Measurements from ENCODE around the gene ITGA8.
"Not testable (repeated sequence)": the region's sequence is repeated elsewhere in the genome, so short reads cannot be mapped to it uniquely, and the experiment has no call there.

The ITGA8 gene

DNA sequence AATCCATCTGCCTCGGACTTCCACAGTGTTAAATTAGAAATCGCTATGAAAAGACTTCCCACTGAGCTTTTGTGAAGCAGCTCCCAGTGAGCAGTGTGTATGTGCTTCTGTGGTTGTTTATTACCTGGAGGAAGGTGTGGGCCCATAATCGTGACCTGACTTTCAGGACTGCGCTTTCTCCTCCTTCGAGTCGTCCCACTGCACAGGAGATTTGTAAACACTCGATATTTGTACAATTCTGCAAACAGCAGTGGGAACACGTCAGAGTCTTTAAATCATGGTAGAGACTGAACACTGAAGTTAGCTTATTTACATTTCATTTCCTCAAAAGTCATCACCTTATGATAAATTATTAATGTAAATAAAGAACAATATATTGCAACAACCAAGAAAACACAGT lies 171.4 kb downstream of the ITGA8 start:
- no peak for DNase-seq (ENCODE audit: low spot score)

DNA sequence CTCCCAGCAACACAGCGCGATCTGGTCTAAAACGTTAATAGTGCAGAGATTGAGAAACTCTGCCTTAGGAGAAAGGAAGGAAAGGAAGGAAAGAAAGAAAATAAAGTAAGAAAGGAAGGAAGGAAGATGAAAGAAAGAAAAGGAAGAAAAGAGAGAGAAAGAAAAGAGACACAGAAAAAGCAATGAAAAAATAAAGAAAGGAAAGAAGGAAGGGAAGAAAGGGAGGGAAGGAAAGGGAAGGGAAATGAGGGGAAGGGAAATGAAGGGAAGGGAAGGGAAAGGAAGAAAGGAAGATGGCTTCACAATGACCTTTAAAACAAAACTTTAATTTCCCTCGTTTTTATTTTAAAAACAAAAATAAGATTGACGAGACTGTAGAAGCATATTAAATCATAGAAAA lies 173.1 kb downstream of the ITGA8 start:
- DNase-seq (ENCODE audit: low spot score) = no peak

DNA sequence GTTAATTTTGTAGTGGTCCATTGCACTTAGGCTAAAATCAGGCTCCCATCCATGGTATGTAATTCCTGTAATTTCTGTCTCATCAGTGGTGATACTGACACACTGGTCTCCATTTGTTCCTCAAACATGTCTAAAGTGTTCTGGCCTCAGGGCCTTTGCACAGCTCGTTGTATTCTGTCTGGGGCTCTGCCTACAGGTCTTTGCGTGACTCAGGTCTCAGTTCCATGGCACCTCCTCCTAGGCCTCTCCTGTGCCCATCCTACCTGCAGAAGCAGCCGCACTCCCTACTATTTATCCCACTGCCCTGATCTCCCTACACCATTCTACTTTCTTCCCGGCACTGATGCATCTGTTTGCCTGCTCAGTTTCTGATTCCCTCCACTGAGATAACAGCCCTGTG lies 173.8 kb downstream of the ITGA8 start:
- no peak for DNase-seq (ENCODE audit: low spot score)

DNA sequence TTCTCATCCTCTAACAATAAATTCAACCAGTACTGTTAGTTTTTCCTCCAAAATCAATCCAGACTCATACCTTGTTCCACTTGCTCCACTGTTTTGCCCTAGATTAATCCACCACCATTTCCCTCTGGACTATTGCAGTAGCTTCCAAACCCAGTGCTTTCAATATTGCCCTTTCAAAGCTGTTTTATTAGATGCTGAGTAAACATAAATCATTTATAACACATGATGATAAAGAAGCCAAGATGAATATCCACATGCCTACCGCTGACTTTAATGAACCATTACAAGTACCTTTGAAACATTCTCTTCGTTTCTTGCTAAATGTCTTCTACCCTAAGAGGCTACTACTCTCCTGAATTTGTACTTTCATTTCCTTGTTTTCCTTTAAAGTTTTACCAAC lies 174.5 kb downstream of the ITGA8 start:
- DNase-seq (ENCODE audit: low spot score) = no peak

DNA sequence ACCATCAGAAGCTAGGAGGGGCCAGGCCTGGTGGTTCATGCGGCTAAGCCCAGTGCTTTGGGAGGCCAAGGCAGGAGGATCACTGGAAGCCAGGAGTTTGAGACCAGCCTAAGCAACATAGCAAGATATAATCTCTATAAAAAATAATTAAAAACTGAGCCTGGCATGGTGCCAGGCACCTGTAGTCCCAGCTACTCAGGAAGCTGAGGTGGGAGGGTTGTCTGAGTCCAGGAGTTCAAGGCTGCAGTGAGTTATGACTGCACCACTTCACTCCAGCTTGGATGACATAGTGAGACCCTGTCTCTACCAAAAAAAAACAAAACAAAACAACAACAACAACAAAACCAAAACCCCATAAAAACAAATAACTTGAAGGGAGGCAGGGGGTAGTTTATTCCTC lies 175.7 kb downstream of the ITGA8 start:
- DNase-seq (ENCODE audit: low spot score) = no peak

DNA sequence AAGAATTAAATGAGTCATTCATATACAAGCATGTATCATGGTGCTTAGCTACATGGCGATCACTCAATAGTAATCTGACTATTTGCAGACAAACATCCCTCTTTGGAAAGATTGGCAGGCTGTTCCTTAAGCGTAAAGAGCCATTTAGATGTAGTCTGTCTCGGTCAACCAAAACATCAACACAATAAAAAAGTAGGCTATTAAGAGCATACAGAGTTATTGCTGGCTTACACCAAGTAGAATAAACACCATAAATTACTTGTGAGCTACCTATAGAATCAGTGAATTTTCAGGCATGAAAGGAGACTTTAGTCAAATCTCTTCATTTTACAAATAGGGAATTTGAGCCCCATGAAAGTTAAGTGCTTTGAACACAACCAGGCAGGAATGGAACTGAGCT lies 176.9 kb downstream of the ITGA8 start:
- no peak for DNase-seq (ENCODE audit: low spot score)

DNA sequence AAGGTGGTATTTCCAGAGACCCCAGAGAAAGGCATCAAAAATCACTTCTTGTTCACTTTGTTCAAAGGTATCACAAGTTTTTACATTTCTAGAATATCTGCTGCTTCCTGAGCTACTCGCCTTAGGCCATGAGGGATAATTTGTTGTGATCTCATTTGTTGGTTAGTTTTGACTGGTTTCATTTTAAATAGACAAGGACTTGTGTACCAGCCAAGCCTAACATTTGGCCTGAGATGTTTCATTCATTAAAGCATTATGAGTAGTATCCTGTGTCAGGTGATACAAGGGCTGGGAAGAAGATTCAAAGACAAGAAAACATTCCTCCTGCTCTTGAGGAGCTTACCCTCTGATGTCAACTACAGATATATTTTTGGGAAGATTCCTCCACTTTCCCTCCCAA lies 178.3 kb downstream of the ITGA8 start:
- no peak for DNase-seq (ENCODE audit: low spot score)

DNA sequence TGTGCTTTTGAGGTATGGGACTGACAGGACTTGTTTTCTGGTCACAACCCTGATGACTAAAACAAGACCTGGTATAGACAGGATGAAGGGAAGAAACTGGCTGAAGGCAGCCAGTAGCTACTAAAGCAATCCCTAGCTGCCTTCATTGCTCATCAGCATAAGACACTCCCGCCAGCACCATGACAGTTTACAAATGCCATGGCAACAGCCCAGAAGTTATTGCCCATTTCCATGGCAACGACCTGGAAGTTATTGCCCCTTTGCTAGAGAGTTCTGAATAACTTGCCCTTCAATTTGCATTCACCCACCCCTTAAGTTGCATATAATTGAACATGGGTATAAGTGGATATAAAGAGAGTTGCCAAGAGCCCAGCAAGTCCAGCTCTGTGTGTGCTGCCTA lies 179.0 kb downstream of the ITGA8 start:
- no peak for DNase-seq (ENCODE audit: low spot score)

DNA sequence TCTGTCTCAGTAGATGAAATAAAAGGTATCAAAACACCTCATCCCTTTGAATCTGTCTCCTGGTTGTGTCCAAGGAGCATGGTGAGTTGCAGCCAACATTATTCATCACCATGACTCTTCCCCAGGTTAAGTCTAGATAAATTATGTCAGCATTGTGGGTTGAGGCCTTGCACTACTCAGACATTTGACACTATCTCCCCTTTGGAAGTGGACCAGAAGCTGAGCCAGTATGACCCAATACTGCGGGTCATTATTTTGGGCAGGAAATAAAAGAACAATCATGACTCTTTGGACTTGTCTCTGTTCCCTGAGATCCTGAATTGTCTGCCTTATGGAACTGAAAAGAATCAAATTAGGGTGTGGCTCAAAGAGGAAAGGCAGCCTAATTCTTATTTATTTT lies 180.5 kb downstream of the ITGA8 start:
- no peak for DNase-seq (ENCODE audit: low spot score)

DNA sequence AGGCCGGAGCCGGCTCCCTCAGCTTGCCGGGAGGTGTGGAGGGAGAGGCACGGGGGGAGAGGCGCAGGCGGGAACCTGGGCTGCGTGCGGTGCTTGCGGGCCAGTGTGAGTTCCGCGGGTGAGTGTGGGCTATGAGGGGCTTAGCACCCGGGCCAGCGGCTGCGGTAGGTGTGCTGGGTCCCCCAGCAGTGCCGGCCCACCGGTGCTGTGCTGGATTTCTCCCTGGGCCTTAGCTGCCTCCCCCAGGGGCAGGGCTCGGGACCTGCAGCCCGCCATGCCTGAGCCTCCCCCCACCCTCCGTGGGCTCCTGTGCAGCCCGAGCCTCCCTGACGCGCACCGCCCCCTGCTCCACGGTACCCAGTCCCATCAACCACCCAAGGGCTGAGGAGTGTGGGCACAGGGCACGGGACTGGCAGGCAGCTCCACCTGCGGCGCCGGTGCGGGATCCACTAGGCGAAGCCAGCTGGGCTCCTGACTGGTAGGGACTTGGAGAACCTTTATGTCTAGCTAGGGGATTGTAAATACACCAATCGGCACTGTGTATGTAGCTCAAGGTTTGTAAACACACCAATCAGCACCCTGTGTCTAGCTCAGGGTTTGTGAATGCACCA lies 184.7 kb downstream of the ITGA8 start:
- DNase-seq (ENCODE audit: low spot score) = not testable (repeated sequence)

DNA sequence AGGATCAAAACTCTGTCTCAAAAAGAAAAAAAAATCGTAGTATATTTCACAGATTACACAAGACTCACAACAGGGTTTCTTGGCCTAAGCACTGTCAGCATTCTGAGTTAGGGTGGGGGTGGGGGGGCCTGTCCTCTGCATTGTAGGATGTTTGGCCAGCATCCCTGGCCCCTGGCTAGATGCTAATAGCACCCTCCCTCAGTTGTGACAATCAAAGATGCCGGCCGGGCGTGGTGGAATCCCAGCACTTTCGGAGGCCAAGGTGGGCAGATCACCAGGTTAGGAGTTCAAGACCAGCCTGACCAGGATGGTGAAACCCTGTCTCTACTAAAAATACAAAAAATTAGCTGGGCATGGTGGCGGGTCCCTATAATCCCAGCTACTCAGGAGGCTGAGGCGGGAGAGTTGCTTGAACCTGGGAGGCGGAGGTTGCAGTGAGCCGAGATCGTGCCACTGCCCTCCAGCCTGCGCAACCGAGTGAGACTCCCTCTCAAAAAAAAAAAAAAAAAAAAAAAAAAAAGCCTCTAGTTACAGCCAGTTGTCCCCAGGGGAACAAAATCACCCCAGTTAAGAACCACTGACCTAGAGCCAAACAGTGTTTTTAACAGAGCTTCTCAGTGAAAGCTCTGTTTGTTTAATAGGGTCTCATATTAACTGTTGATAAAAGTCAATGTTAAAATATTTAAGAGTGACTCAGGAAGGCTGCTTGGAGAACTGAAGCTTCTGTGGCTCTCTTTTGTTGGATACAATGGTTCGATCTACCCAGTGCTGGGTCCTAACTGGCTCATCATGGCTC lies 187.6 kb downstream of the ITGA8 start:
- no peak for DNase-seq (ENCODE audit: low spot score)

DNA sequence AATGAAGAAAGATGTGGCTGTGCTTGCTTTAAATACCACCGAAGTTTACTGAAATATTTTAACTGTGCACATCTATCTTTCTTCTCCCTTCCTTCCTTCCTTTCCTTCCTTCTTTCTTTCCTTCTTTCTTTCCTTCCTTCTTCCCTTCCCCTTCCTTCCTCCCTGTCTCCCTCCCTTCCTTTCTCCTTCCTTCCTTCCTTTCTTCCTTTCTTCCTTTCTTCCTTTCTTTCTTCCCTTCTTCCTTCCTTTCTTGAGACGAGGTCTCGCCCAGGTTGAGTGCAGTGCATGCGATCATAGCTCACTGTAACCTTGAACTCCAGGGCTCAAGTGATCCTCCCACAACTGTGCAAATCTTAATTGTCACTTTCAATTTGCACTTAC lies 190.9 kb downstream of the ITGA8 start:
- DNase-seq (ENCODE audit: low spot score) = no peak

DNA sequence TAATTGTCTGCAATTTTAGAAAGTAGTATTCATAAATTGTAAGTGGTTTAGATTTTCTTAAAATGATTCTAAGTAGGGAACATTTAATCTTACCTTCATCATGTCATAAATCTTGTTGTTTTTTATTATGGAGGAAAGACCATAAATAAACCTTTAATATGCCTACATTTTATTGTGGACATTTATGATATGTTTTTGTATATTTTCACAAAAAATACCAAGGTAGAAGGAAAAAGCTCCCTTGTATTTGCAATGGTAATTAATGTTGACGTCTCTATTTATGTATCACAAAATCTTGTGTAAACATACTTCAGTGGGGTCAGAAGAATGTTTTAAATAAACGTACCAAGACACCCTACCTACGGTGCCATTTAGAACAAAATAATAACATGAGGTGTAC lies 193.0 kb downstream of the ITGA8 start:
- no peak for DNase-seq (ENCODE audit: low spot score)

DNA sequence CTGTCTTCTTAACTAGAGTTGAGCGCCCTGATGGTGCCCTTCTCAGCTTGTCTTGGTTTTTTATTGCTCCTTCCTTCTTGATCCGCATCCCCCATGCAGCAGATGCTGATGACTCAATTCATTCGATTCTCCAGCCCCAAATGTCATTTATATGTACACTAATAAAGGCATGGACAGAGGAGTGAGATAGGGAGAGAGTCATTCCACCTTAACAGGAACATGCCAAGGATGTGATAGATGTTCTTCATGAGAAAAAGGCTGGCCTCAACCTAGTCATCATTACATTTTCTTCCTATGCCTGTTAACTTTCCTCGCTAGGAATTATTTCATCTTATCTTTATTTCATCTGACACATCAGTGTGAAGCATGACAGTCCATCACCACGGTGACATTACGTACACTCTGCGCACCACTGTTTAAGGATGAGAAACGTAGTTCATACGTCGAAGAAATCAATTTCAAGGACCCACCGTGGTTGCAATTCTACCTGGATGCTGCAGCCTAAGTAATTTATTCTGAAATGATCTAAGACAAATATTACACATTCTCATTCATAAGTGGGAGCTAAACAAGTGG lies 198.3 kb downstream of the ITGA8 start:
- DNase-seq (ENCODE audit: low spot score) = no peak

DNA sequence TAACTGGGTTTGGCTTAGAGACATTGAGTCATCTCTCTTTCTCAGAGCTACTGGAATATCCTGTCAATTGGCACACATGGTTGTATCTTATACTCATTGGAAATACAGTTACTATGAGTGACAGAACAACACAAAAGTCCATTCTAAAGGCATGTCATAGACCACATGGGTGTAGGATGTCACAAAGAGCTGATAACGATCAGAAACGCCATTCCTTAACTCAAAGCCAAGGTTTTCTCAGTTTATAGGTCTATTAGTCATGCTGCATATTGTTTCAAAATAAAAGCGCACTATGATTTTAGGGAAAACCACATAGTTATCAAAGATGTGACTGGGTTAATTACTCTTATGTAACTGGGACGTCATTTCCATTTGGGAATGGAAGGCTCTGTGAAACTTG lies 201.5 kb downstream of the ITGA8 start:
- no peak for DNase-seq (ENCODE audit: low spot score)

DNA sequence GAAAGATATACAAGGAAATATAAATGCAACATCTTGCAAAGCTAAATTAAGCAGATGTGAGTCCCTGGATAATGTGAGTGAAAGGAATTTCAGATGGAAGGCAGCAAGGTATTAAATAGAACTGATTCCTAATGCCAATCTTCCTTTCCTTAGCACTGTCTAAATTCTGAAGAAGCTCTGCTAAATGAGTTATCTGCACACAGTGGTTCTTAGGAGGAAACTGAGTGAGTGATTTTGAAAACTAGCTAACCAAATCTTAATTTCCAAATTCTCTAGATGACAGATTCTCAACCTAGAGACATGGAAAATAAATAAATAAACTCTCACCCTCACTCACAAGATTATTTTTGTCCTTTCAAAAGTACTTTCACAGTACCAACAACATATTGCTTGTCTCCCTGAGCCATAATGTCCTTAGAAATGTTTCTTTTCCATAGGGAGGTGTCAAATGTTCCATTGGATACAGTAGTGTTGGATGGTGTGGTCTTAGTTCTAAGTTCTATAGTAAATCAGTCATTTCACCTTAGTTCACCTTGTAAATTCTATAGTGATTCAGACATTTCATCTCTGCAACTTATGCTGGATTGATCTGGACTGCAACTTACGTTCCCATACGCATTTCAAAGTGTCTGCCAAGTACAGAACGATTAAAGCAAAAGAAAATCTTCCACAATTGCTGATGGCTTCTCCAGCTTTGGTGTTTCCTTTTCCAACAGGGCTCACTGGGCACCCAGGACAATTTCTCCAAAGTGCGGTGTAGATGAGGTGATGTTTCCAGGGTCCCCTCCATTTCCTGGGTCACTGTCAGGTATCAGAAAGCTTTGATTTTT lies 203.3 kb downstream of the ITGA8 start:
- DNase-seq (ENCODE audit: low spot score) = no peak

DNA sequence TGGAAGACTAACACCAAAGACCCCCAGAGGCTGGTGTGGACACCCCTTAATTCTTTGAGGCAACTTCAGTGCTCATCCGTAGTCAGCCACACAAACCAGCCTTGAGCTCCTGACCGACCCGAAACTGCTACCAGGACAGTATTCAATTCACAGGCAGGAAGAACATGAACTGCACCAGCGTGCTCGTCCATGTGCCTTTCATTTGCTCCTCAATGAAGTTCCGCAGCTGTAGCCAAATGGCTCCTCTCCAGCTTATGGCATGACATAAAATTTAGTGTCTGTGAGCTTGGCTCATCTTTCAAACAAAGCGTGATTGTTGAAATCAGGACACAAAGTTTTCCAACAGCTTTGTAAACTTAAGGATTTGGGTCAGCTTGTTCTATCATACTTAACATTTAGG lies 204.5 kb downstream of the ITGA8 start:
- peak; percentile 31 for DNase-seq (ENCODE audit: low spot score)

DNA sequence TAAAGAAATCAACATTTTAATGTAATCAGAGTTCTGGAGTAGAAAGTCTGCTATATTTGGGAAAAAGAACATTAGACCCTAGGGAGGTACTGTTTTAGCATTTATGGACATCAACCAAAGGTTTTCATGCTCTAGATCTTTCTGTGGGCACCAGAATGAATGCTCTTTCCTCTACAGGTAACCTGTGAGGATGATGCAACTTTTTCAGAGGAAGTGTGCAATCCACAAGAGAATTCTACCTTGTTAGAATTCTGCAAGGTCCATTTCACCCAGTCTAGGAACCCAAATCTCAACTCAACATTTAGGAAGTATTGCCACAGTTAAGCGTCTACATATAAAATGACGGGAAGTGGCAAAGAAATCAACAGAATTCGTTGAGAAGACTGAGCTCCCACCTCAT lies 208.8 kb downstream of the ITGA8 start:
- DNase-seq (ENCODE audit: low spot score) = no peak

DNA sequence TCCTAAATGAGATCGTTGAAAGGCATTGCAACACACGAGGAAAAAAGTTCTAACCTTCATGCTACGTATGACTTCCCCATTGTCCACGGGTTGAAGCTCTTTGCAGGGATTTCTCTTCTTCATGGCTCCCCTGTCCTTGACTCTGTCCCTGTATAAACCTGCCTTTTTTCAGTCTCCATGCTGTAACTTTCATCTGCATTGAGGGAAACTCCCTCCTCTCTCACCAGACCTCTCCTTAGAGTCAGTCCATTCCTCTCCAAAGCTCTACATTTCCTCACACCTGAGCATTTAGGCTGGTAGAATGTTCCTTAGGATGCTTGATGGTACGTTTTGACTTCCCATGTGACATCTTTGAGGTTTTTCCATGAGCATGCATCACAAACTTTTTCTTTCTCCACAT lies 214.4 kb downstream of the ITGA8 start:
- no peak for DNase-seq (ENCODE audit: low spot score)

DNA sequence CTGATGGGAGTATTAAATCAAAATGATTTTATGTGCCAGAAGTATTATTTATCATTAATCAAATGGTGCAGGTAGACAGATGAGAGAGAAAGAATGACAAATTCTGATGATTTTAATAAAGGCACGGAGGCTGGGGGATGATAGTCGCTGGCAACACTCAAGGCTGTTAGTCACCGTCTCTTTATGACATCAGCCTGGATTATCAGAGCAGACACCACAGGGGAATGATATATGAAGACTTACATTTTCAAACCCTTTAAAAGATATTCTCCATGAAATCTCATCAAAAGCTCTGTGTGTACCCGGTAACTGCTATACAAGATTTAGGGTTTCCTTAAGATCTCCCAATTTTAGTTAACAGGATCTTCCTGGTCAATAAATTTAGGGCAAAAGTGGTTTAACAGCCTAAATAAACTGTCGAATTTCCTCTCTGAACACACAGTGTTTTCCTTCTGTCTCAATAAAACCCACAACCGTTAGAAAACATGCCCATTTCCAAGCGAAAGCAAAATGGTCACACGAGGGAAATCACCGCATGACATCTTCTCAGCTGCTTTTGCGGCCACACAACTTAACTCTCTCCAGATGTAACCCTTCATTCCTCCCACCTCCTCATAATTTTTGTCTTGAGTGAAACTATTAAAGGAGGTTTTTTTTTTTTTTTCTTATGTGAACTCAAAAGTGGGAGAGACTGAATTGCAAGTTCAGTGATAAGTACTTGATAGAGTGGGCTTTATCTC lies 215.5 kb downstream of the ITGA8 start:
- DNase-seq (ENCODE audit: low spot score) = no peak

DNA sequence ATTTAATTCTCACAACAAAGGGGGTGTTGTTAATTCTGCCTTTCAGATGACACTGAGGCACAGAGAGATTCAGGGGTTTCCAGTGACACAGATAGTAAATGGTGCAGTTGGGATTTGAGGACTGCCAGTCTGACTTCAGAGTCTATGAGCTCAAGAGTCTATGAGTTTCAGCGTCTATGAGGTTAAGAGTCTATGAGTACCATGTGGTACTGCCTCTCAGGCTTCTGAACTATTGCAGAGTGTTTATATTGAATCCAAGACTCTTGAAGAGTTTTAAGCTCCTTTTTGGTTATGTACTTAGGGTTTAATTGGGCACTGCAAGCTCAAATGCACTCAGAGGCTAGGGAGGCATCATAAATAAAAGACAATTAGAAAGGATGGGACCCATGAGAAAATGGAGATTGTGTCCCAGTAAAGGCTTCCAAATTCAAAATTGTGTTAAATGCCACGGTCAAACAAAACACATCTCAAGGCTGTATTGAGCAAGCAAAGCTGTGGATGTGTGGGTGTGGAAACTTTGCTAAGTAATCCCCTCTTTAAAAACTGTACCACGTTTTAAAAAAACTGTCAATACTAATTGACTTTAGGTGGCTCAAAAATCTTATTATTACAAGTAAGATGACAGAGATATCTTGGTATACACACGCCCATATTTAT lies 224.7 kb downstream of the ITGA8 start:
- no peak for DNase-seq (ENCODE audit: low spot score)
